ENCODE results near the gene ASAP3. TPM values are rescaled to one million over a fixed set of nuclear protein-coding genes. Genes with fewer than 3 reads are reported as not detected.

The ASAP3 gene
- total RNA-seq, 1 experiment from 2014 or later = 17.6 TPM

DNA sequence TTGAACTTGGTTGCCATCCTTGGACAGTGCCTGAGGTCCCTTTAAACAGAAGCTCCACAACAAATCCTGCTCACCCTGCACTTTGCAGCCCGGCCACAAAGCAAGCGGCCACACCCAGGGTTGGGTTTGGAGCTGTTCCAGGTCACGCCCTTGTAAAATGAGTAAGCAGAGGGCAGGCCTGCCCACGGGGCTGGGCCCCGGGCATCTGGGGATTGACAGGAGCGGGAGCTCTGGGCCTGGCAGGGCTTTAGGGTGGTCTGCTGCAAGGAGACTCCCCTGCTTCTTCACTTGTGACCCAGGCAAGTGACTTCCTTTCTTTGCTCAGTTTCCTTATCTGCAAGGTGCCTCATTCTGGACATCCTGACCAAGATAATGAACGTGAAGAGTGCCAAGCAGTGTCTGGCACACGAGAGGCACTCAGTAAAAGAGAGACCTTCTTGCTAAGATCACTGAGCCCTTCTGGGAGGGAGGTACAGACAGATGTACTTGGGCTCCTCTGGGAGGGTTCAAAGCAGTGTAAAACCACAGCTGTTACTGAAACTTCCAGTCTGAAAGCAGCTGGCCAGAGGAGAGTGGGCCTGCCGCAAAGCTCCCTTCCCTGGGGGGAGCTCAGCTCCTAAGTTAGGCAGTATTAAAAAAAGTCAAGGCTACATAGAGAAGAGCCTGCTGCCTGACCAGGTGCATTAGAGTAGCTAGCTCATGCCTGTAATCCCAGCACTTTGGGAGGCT, 44.4 kb upstream of the ASAP3 start:
- no TSS peak for BruUV-seq (replicated peaks)
- Histone ChIP-seq H3K4me3 (peak overlapping the region; percentile 11; the same call in 1 of the 2 replicates), H3K9me3 (ENCODE audit: insufficient read depth, low read depth) (no peaks in the 10 kb centered on the region), H3K4me2 (peak overlapping the region; percentile 82), H3K36me3 (ENCODE audit: low read depth) (no peaks in the 10 kb centered on the region), H3K79me2 (ENCODE audit: low read depth) (peaks cover 34% of the 10 kb centered on the region; the same call in 1 of the 2 replicates), H3K27ac (peak overlapping the region; percentile 70), H2AFZ (no peak overlapping the region), H3K27me3 (ENCODE audit: insufficient read depth, low read depth) (no peaks in the 10 kb centered on the region), H3K4me1 (replicated peaks; ENCODE audit: insufficient read depth) (peaks cover 73% of the 10 kb centered on the region), H4K20me1 (ENCODE audit: insufficient read depth) (no peaks in the 10 kb centered on the region; the same call in 1 of the 2 replicates), H3K9me2 (ENCODE audit: insufficient read depth) (no peaks in the 10 kb centered on the region), H3F3A (ENCODE audit: insufficient read depth, low read depth) (peaks cover 38% of the 10 kb centered on the region; the same call in 1 of the 2 replicates)
- ChIA-PET CTCF (interaction anchor here (0.6 to 1.4 kb wide), 5 partner anchors 11 to 197 kb away, joined by 3 to 12 read pairs (median 4); no protein-coding TSS in a partner anchor), POLR2A (ENCODE audit: unreplicated experiment) (interaction anchor here (0.5 to 0.7 kb wide), 5 partner anchors 9 to 369 kb away, joined by 3 to 28 read pairs (median 3); partner anchors contain the start of gene HNRNPR)
- TF ChIP-seq EZH2 (IDR thresholded peaks at IDR 0.05; ENCODE audit: low read depth) = no peak
- TF ChIP-seq, protein P1, sequence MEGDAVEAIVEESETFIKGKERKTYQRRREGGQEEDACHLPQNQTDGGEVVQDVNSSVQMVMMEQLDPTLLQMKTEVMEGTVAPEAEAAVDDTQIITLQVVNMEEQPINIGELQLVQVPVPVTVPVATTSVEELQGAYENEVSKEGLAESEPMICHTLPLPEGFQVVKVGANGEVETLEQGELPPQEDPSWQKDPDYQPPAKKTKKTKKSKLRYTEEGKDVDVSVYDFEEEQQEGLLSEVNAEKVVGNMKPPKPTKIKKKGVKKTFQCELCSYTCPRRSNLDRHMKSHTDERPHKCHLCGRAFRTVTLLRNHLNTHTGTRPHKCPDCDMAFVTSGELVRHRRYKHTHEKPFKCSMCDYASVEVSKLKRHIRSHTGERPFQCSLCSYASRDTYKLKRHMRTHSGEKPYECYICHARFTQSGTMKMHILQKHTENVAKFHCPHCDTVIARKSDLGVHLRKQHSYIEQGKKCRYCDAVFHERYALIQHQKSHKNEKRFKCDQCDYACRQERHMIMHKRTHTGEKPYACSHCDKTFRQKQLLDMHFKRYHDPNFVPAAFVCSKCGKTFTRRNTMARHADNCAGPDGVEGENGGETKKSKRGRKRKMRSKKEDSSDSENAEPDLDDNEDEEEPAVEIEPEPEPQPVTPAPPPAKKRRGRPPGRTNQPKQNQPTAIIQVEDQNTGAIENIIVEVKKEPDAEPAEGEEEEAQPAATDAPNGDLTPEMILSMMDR (conservative IDR thresholded peaks at IDR 0.05) = no peak
- intact Hi-C loops (cut with micrococcal nuclease; ENCODE audit: unreplicated experiment) = loop anchor here (1.0 to 5.0 kb wide), 2 partner anchors 46 to 124 kb away; partner anchors contain the start of gene ASAP3
- DNase-seq = peak; percentile 80 to 92

DNA sequence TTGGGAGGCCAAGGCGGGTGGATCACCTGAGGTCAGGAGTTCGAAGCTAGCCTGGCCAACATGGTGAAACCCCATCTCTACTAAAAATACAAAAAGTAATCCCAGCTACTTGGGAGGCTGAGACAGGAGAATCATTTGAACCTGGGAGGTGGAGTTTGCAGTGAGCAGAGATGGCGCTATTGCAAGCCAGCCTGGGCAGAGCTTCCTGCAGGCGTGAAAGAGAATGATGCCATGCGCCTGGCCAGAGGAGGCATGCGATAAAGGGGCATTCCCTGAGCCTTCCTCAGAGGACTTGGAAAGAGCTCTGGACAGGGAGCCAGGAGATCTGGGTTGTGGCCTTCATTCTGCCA, 43.9 kb upstream of the ASAP3 start:
- H3K79me2 ChIP-seq (ENCODE audit: low read depth) = peaks cover 34% of the 10 kb centered on the region; the same call in 1 of the 2 replicates
- no peak for TF ChIP-seq EZH2 (IDR thresholded peaks at IDR 0.05; ENCODE audit: low read depth)
- TF ChIP-seq, protein P1 (conservative IDR thresholded peaks at IDR 0.05) = no peak
- H4K20me1 ChIP-seq (ENCODE audit: insufficient read depth) = no peaks in the 10 kb centered on the region; the same call in 1 of the 2 replicates
- H3F3A ChIP-seq (ENCODE audit: insufficient read depth, low read depth) = peaks cover 38% of the 10 kb centered on the region; the same call in 1 of the 2 replicates
- H3K36me3 ChIP-seq (ENCODE audit: low read depth) = no peaks in the 10 kb centered on the region
- no peaks in the 10 kb centered on the region for H3K9me2 ChIP-seq (ENCODE audit: insufficient read depth)
- POLR2A ChIA-PET (ENCODE audit: unreplicated experiment) = interaction anchor here (0.5 to 0.7 kb wide), 2 partner anchors 54 to 368 kb away, joined by 3 read pairs; no protein-coding TSS in a partner anchor
- intact Hi-C loops (cut with micrococcal nuclease; ENCODE audit: unreplicated experiment) = loop anchor here (1.0 to 5.0 kb wide), 2 partner anchors 46 to 124 kb away; partner anchors contain the start of gene ASAP3
- no peaks in the 10 kb centered on the region for H3K9me3 ChIP-seq (ENCODE audit: insufficient read depth, low read depth)
- no TSS peak for BruUV-seq (replicated peaks)
- DNase-seq = no peak
- no peak overlapping the region for H2AFZ ChIP-seq
- H3K4me2 ChIP-seq = peak overlapping the region; percentile 82
- no peak overlapping the region for H3K27ac ChIP-seq
- CTCF ChIA-PET = interaction anchor here (0.8 to 1.4 kb wide), 2 partner anchors 31 to 124 kb away, joined by 4 read pairs; no protein-coding TSS in a partner anchor
- H3K4me1 ChIP-seq (replicated peaks; ENCODE audit: insufficient read depth) = peaks cover 73% of the 10 kb centered on the region
- H3K27me3 ChIP-seq (ENCODE audit: insufficient read depth, low read depth) = no peaks in the 10 kb centered on the region
- H3K4me3 ChIP-seq = no peak overlapping the region

DNA sequence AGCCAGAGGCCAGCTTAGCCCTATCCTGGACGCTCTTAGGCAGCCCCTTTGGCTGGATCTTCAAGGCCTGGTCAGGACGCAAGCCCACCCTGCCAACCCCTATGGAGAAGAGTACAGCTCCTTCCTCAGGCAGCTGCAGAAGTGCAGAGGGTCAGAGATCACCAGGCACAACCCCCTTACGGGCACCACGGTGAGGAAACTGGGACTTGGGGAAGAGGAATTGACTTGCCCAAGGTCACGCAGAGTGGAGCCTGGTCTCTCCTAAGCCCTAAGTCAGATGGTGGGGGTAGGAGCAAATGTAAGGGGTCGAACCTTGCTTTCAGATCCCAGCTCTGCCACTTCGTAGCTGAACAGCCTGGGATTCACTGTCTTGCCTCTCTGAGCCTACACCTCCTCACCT, 43.4 kb upstream of the ASAP3 start:
- TF ChIP-seq EZH2 (IDR thresholded peaks at IDR 0.05; ENCODE audit: low read depth) = no peak
- TF ChIP-seq, protein P1 (conservative IDR thresholded peaks at IDR 0.05) = no peak
- H3K4me3 ChIP-seq = no peak overlapping the region
- H3K9me2 ChIP-seq (ENCODE audit: insufficient read depth) = no peaks in the 10 kb centered on the region
- no peak for DNase-seq
- CTCF ChIA-PET = interaction anchor here (1.4 kb wide), 1 partner anchor 31 kb away, joined by 4 read pairs; no protein-coding TSS in a partner anchor
- H2AFZ ChIP-seq = no peak overlapping the region
- BruUV-seq (replicated peaks) = no TSS peak
- no peak overlapping the region for H3K27ac ChIP-seq
- intact Hi-C loops (cut with micrococcal nuclease; ENCODE audit: unreplicated experiment) = loop anchor here (5.0 kb wide), 1 partner anchor 45 kb away; the partner anchor contains the start of gene ASAP3
- POLR2A ChIA-PET (ENCODE audit: unreplicated experiment) = no interaction called here
- peaks cover 74% of the 10 kb centered on the region for H3K4me1 ChIP-seq (replicated peaks; ENCODE audit: insufficient read depth)
- H3K9me3 ChIP-seq (ENCODE audit: insufficient read depth, low read depth) = no peaks in the 10 kb centered on the region
- H3K27me3 ChIP-seq (ENCODE audit: insufficient read depth, low read depth) = no peaks in the 10 kb centered on the region
- H3K79me2 ChIP-seq (ENCODE audit: low read depth) = peaks cover 34% of the 10 kb centered on the region; the same call in 1 of the 2 replicates
- H4K20me1 ChIP-seq (ENCODE audit: insufficient read depth) = no peaks in the 10 kb centered on the region; the same call in 1 of the 2 replicates
- H3K36me3 ChIP-seq (ENCODE audit: low read depth) = no peaks in the 10 kb centered on the region
- 0 out of 2 replicates have a peak overlapping the region, but pooled peaks have one; percentile 82 for H3K4me2 ChIP-seq
- peaks cover 41% of the 10 kb centered on the region; the same call in 1 of the 2 replicates for H3F3A ChIP-seq (ENCODE audit: insufficient read depth, low read depth)
